Activated CD8-positive, alpha-beta memory T cell treated with anti-CD3 and anti-CD28 coated beads, Interleukin-2, amount 50 U/mL, for 48 hours (primary cell): ENCODE data around the gene DDX60.
"Not testable (repeated sequence)": the region's sequence is repeated elsewhere in the genome, so short reads cannot be mapped to it uniquely, and the experiment has no call there.

Experiments
- DNase-seq: peaks from one replicate; pipeline ENCODE4 v3.0.0-alpha.2; 2020

The DDX60 gene, protein sequence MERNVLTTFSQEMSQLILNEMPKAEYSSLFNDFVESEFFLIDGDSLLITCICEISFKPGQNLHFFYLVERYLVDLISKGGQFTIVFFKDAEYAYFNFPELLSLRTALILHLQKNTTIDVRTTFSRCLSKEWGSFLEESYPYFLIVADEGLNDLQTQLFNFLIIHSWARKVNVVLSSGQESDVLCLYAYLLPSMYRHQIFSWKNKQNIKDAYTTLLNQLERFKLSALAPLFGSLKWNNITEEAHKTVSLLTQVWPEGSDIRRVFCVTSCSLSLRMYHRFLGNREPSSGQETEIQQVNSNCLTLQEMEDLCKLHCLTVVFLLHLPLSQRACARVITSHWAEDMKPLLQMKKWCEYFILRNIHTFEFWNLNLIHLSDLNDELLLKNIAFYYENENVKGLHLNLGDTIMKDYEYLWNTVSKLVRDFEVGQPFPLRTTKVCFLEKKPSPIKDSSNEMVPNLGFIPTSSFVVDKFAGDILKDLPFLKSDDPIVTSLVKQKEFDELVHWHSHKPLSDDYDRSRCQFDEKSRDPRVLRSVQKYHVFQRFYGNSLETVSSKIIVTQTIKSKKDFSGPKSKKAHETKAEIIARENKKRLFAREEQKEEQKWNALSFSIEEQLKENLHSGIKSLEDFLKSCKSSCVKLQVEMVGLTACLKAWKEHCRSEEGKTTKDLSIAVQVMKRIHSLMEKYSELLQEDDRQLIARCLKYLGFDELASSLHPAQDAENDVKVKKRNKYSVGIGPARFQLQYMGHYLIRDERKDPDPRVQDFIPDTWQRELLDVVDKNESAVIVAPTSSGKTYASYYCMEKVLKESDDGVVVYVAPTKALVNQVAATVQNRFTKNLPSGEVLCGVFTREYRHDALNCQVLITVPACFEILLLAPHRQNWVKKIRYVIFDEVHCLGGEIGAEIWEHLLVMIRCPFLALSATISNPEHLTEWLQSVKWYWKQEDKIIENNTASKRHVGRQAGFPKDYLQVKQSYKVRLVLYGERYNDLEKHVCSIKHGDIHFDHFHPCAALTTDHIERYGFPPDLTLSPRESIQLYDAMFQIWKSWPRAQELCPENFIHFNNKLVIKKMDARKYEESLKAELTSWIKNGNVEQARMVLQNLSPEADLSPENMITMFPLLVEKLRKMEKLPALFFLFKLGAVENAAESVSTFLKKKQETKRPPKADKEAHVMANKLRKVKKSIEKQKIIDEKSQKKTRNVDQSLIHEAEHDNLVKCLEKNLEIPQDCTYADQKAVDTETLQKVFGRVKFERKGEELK (N-terminal part only)

DNA sequence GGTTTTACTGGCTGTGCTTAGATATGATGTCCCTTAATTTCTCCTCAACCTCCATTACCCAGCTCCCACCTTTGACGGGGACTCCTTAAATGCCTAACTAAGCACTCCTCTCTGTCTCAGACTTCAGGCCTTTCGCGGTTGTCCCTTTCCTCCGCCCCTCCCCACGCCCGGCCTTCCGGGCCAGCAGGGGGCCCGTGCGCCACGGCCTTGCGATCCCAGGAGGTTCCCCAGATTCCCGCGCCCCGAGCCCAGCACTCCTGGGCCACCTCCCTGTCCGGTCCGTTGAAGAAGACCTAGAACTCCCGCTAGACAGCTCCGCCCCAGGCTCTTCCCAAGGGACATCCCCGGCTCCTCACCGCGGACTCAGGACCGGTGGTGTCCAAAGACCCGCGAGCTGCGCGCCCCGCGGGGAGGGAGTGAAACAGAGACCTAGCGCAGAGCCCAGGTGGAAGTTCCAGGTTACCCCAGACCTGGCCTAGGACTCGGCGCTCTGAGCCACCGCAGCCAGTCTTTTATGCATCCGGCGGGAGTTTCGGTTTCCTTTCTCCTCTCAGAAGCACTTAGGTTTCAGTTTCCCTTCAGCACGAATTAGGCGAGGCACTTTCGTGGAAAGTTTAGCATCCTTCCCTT, at the start of gene DDX60:
Gene DDX60 (minus strand): TSS at position 487 of the 630 bp plus-strand sequence. CDS start 7,493 bp downstream, outside the sequence.
- peak; percentile 83 for DNase-seq

DNA sequence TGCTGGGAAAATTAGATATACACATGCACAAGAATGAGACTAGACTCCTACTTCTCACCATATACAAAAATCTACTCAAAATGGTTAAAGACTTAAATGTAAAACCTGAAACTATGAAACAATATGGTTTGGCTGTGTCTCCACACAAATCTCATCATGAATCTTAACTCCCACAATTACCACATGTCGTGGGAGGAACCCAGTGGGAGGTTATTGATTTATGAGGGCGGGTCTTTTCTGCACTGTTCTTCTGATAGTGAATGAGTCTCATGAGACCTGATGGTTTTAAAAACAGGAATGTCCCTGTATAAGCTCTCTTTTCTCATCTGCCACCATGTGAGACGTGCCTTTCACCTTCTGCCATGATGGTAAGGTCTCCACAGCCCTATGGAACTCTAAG, 48.5 kb upstream of the DDX60 start:
- DNase-seq = no peak

DNA sequence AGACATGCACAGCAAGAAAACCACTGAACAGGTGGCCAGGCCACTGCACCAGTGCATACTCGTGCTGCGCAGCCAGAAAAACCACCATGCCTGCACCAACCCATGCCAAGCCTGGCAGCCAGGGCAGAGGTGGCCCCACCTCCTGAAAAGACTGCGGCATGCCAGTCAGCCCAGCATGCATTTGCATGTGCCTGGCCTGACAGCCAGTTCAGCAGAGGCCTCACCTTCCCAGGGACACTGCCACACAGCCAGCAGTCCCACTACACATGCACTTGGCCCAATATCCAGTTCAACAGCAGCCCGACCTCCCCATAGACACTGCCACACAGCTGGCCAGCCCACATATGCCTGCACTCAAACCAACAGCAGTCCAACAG, 43.5 kb upstream of the DDX60 start:
- DNase-seq = no peak

DNA sequence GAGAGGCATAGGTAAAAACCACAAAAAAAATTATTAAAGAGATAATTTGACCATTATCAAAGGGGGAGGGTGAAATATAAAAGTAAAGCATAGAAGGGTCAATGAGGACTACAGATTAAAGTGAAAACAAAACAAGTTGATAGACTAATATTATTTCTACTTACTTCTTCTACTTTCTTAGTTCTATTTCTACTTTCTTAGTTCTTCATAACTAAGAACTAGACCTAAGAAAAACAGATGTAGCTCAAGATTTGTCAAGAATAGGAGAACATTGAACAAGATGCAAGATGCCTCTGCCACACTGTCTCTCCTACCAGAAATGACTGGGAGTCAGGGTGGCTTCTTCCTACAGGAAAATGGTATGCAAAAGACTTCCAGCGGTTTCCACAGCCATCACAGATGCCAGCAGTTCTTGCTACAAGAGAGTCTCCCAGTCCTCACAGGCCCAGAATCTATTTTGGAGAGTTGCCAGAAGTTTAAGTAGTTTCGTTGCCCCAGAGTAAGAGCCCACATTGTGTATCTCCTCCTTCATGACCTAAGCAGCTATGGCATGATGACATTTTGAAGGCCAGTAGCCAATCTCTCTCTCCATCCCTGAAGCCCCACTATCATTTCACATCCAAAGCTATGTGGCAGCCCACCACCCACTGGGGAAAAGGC, 42.9 kb upstream of the DDX60 start:
- DNase-seq = no peak

DNA sequence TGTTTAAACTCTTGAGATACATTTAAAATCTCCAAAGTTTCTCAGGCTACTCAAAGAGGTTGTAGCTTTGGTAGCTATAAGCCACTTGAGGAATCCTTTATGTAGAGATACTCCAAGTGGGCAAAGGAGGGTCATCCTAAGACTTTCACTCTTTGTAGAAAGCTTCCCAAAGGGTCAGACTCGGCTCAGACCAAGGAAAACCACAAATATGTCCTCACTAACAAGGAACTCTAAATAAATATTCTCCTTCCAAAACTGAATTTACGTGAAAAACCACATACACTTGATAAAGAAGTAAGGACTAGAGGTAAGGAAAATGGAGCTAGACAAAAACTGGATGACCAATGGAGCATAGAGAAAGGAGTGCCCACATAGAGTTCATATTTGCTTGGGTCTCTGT, 41.7 kb upstream of the DDX60 start:
- DNase-seq = no peak

DNA sequence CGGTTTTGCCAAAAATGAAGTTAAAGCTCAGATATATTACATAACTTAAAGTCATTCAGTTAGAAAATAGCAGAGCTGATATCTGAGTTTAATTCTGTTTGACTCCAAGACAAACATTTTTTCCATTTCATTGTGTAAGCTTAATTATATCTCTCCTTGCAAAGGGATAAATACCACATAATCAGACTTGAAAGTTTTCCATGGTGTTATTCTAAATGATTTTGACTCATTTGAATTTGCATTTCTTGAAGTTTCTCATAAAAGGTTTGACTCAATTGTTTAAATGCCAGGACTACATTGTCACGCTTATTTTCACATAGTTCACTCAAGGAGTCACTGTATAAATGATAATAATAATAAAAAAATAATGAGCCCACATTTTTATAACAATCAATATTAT, 39.4 kb upstream of the DDX60 start:
- no peak for DNase-seq

DNA sequence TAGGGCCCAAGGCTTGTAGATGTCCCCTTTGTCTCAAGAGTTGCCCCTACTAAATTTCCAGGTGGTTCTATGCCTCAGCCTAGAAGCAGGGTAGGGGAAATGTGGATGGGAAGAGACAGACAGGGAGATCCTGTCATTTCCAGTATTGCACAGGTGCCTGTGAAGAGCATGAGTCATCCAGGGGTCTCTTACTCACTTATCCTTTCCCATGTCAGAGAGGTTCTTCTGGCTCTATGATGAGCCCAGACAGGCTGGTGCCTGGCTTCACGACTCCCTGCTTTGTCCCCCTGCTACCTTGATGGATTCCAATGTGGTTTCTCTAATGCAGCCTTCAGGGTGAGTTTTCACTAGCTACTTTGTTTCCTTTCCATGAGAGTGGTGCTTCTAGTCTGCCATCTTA, 35.2 kb upstream of the DDX60 start:
- DNase-seq = no peak

DNA sequence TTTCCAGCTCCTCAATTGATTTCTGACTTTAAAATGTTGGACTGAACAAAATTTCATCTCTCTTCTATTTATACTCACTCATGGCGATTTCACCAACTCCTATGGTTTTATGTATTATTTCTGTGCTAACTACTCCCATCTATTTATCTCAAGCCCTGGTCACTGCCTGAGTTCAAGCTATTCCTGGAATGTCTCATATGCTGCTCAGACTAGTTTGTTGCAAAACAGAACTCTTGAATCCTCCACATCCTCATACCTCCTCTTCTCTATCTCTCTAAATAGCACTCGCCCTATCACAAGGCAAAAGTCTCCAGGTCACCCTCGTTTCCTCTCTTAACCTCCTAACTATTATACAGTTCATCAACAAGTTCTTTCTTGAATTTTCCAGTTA, 19.0 kb upstream of the DDX60 start:
- DNase-seq = no peak

DNA sequence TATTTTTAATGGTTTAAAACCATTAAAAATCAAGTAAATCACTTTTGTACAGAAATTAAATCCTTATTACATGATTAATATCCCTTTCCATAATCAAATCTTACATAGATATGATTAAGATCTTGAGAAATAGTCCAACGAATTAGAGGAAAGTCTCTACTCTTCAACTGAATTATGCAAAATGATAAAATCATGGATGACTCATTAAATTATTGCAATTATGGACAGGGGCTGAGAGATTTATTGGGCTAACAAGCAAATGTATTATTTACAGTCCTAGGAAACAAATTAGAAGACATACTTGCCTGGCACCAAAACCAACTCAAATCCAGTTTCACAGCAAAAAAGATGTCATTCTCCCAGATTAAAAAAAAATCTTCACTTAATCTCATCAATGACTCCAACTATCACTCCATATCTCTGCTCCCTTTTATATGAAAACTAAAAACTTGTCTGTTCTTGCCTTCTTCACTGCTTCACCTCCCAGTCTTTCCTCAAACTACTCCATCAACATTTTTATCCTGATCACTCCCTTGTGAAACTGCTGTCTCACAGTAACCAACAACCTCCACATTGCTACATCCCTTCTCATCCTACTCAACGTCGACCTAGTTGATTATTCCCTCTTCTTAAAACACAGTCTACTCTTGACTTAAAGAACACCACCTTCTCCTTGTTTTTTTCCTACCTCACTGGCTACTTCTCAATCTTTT, 18.4 kb upstream of the DDX60 start:
- no peak for DNase-seq

DNA sequence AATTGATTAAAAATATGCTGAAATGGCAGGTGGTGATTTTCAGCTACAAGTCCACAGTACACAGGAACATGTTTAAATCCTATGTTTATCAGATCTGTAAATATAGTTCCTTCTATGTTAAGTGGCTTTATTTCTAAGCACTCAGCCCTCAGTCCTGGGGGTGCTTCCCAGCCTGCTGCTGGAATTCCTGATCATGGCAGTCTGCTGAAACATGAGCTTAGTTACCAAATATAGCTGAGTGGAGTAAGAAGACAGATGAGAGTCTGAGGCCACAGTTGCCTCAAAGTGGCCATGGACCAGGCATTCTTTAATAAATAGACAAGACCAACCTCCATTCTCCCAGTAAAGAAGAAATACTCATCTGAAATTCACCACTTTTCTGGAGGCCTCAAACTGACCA, 17.1 kb upstream of the DDX60 start:
- DNase-seq = no peak

DNA sequence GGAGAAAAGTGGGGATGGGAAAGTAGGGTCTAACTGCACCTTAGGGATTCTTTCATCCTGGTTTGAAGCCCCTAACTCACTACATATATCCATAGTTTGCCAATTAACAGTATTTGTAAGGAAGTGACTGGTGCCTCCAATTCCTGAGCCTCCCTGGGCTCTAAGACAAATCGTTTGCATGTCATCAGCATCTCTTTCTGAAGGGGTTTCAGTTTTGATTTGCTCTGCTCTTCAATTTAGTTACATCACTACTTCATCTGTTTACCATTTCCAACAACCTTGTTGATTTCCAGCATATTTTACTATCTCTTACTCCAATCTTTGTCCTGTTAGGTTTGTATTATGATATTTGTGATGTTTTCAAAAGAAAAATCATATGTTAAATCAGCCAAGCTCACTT, 15.5 kb upstream of the DDX60 start:
- no peak for DNase-seq

DNA sequence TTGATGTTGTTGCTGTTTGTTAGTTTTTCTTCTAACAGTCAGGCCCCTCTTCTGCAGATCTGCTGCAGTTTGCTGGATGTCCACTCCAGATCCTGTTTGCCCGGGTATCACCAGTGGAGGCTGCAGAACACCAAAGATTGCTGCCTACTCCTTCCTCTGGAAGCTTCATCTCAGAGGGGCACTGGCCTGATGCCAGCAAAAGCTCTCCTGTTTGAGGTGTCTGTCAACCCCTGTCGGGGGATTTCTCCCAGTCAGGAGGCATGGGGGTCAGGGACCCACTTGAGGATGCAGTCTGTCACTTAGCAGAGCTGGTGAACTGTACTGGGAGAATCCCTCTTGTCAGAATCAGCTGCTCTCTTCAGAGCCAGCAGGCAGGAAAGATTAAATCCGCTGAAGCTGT, 12.0 kb upstream of the DDX60 start:
- DNase-seq = not testable (repeated sequence)

DNA sequence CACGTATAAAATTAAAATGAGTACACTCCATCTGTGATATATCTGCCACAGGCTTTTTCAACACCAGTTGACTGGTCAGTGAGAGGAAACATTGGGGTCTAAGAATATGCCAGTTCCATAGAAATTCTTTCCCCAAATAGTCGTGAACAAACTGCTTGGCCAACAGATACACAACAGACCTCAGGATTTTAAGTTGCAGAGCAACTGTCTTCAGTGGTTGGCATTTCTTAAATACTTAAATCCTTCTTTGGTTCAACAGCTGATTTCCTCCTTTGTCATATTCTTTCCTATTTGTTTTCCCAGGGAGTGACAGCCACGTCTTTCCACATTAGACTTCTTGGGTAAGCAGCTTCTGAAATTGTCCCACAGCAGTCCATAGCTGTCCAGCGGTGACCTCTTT, 7.0 kb upstream of the DDX60 start:
- DNase-seq = no peak

DNA sequence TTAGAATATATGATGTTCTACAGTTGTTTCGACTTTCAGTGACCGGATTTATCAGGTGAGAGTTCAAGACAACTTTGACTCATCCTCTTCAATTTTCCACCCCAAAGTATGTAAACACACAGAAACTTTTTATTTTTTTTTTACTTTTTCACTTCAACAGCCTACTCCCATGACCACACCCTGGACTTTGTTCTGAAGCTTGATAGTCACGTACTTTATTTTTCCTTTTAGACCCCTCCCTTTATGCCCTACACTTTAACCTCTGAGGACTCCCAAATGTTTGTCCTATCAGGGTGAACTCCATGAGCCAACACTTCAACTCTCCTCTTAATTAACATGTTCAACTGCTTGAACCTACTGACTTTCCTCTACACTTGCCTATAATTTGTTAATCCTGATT, 2.5 kb upstream of the DDX60 start:
- DNase-seq = no peak

DNA sequence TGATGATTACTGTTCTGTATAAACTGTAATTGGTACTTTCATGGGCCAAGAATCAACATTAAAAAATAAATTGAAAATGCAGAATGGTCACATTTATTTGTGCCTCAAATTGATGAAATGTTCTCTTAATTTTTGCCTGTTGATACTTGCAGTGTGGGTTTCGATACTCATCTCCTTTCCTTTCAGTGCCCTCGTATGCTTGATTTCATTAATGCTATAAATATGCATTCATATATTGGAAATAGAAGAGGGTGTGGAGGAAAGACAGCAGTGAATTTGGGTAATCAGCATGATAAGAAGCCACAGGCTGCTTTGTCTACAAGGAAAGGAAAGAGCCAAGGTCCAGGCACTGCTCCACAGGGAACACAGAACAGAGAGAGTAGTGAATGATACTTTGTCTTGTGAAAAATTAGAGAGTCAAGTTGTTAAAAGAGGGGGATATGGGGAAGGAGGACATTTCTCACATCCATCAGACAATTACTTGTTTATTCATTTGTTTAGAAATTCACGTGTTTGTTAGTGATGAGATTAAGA, 1.0 kb upstream of the DDX60 start:
- DNase-seq = no peak

DNA sequence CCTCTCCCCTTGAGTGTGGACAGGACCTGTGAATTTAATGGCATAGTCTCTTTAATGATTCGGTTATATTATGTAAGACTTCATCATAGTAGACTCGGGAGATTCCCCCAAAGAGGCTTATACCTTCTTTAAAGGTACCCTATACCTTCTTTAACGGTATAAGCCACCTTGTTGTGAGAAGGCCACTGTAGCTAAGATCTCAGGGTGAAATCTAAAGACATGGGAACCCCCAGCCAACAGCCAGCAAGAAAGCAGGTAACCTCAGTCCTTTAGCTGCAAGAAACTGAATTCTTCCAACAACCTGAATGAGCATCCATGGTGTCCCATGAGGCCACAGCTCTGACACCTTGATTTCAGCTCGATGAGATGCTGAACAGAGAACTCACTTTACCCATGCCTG, 931 bp downstream of the DDX60 start:
- DNase-seq = no peak

DNA sequence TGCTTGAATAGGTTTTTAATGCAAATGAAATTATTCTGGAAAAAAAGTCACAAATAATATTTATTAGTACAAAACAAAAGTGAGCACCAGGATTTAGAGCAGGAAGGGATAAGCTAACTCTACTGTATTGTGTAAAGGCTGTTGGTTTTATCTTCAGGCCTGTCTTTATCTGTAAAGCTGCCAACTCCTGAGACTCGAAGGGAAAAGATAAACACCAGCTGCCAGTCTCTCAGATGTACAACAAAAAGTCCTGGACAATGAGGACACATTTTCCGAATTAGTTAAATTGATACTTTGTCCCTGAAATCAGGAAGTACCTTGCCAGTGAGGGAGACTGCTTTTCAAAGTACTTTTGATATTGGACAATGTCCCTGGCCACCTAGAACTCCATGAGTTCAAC, 8.8 kb downstream of the DDX60 start:
- no peak for DNase-seq

DNA sequence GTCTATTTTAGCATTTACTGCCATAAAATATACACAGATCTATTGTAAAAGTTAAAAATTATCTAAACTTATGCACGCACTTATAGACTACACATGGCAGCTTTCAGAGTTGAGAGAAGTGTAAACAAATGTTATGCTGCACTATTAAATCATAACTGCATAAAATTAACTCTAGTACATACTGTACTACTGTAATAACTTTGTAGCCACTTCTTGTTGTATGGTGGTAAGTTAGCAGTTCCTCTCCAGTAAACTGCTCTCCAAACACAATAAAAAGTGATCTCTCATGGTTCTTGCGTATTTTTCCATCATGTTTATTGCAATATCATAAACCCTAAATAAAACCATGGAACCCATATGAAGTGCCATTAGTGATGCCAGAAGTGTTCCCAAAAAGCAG, 9.6 kb downstream of the DDX60 start:
- no peak for DNase-seq

DNA sequence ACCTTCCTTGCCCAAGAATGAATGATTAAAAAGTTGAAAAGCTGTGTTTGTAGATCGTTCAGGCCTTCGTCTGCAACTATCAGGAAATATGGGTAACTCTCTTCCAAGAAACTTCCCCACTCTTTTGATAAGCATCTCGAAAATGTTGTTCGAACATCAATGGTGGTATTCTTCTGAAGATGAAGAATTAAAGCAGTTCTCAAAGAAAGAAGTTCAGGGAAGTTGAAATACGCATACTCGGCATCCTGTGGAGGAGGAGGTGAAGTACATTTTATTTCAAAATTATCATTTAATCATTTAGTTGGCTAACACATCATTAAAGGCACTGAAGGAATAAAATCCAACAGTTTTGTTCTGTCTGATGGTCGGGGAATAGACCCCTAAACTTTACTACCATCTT, 12.1 kb downstream of the DDX60 start:
- DNase-seq = no peak

DNA sequence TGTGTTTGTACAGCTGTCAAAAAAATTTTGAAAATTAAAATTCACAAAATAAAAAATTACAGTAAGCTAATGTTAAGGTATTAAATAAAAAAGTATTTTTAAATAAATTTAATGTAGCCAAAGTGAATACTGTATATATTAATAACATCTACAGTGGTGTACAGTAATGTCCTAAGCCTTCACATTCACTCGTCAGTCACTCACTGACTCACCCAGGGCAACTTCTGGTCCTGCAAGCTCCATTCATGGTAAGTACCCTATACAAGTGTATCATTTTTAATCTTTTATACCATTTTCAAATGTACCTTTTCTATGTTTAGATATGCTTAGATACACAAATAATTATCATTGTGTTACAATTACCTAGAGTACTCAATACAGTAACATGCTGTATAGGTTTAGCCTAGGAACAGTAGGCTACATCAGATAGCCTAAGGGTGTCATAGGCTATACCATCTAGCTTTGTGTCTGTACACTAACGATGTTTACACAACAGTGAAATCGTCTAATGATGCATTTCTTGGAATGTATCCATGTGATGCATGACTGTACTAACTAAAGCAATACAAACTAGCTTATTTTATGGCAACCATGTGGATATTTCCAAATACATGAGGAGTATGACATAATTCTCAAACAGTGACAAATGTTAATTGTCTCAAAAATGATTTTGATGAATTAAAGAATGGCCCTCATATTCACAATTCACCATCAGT, 13.7 kb downstream of the DDX60 start:
- DNase-seq = no peak

DNA sequence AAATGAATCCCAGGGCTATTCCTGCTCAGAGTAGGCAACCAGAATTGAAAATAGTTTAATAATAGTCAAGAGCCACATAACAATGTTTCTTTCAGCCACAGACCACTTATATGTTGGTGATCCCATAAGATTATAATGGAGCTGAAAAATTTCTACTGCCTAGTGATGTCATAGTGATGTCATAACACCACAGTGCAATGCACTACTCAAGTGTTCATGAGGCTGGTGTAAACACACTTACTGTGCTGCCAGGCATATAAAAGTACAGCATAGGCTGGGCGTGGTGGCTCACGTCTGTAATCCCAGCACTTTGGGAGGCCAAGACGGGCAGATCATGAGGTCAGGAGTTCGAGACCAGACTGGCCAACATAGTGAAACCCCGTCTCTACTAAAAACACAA, 15.1 kb downstream of the DDX60 start:
- not testable (repeated sequence) for DNase-seq
